PC-9 (cell line): ENCODE data around the gene DOC2A. TPM values are rescaled to one million over a fixed set of nuclear protein-coding genes. Genes with fewer than 3 reads are reported as not detected.

Experiments used
- BruUV-seq: library from RNA; stranded (reverse); fragments of 400-500 nt; replicated peaks from 2 replicates; lab custom pipeline; 2021; lab: Mats Ljungman, UMichigan
- CTCF ChIA-PET: fragments of 300-600 bp; sonication (Branson Sonifier 250); formaldehyde crosslinking; loops from one replicate; lab custom pipeline; 2022; ENCODE audit warnings: antibody characterized with exemption; lab: Charles Lee
- POLR2A ChIA-PET: fragments of 300-600 bp; sonication (Branson Sonifier 250); formaldehyde crosslinking; loops from one replicate; lab custom pipeline; 2022; ENCODE audit warnings: antibody characterized with exemption; ENCODE audit not compliant: unreplicated experiment; lab: Charles Lee
- DNase-seq, 2 experiments: peaks; one replicate each; pipeline versions ENCODE4 v3.0.0 to v3.0.0-alpha.2; 2015 to 2022; ENCODE audit warnings: mixed read lengths in 1 of 2
- H2AFZ ChIP-seq: fragments of 200-600 bp; sonication (generic); 2 replicates; pipeline ENCODE4 v1.8.1; 2017; ENCODE audit warnings: antibody characterized with exemption
- H3F3A ChIP-seq: fragments of 200-600 bp; sonication (generic); 2 replicates; pipeline ENCODE4 v1.8.1; 2017; ENCODE audit warnings: antibody characterized with exemption, mild to moderate bottlenecking, low read depth; ENCODE audit not compliant: insufficient read depth
- H3K27ac ChIP-seq: fragments of 200-600 bp; sonication (generic); 2 replicates; pipeline ENCODE4 v1.6.1; 2016; ENCODE audit warnings: mixed run types
- H3K27me3 ChIP-seq: fragments of 200-600 bp; sonication (generic); 2 replicates; pipeline ENCODE4 v1.6.1; 2016; ENCODE audit warnings: low read depth, mixed run types; ENCODE audit not compliant: insufficient read depth
- H3K36me3 ChIP-seq: fragments of 200-600 bp; sonication (generic); 2 replicates; pipeline ENCODE4 v1.6.1; 2016; ENCODE audit warnings: low read depth, mixed run types
- H3K4me1 ChIP-seq: fragments of 200-600 bp; sonication (generic); replicated peaks from 2 replicates; pipeline ENCODE4 v1.6.1; 2016; ENCODE audit warnings: mixed run types; ENCODE audit not compliant: insufficient read depth
- H3K4me2 ChIP-seq: fragments of 200-600 bp; sonication (generic); 2 replicates; pipeline ENCODE4 v1.6.1; 2017; ENCODE audit warnings: mixed run types
- H3K4me3 ChIP-seq: fragments of 200-600 bp; sonication (generic); 2 replicates; pipeline ENCODE4 v1.6.1; 2016; ENCODE audit warnings: mixed run types
- H3K79me2 ChIP-seq: fragments of 200-600 bp; sonication (generic); 2 replicates; pipeline ENCODE4 v1.6.1; 2017; ENCODE audit warnings: low read depth, mixed run types
- H3K9me2 ChIP-seq: fragments of 200-600 bp; sonication (generic); 2 replicates; pipeline ENCODE4 v1.8.1; 2017; ENCODE audit warnings: mild to moderate bottlenecking; ENCODE audit not compliant: insufficient read depth
- H3K9me3 ChIP-seq: fragments of 200-600 bp; sonication (generic); 2 replicates; pipeline ENCODE4 v1.8.1; 2016; ENCODE audit warnings: low read depth; ENCODE audit not compliant: insufficient read depth
- H4K20me1 ChIP-seq: fragments of 200-600 bp; sonication (generic); 2 replicates; pipeline ENCODE4 v1.8.1; 2017; ENCODE audit not compliant: insufficient read depth
- EZH2 ChIP-seq: fragments of 200-600 bp; sonication (generic); IDR thresholded peaks from 2 replicates; pipeline ENCODE4 v1.8.0; 2017; ENCODE audit warnings: antibody characterized with exemption, low read depth
- intact Hi-C: fragments of 100-400 bp; cut with micrococcal nuclease; formaldehyde crosslinking; loops from one replicate; pipeline ENCODE4 v1.10.0; 2022; ENCODE audit not compliant: unreplicated experiment
- total RNA-seq: library from RNA; stranded (reverse); gene quantifications from 2 replicates; pipeline ENCODE4 v1.2.3, GENCODE V29; 2021
- TF ChIP-seq, protein P1 (sequence below): fragments of 200-600 bp; sonication (generic); conservative IDR thresholded peaks from 2 replicates; pipeline ENCODE4 v1.6.1; 2017; ENCODE audit warnings: mixed run types, antibody characterized with exemption, mild to moderate bottlenecking, moderate library complexity

The DOC2A gene
- total RNA-seq, 1 experiment from 2014 or later, result 11.0 TPM

DNA sequence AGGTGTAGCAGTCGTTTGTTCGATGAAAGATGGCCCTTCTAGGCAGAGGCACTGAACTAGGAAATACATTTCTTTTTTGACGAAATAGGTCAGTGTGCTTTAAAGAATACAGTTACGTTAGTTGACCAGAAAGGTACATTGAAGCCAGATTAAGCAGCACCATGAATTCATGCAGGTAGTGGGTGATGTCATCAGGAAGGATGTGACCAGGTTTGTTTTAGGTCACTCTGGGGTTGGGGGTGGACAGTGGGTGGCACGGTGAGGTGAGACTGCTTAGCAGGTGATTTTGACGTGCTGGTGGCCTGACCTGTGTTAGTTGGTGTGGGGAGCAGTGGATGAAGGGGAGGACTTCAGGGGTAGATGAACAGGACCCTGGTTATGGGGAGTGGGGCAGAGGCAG lies 11.2 kb downstream of the DOC2A start:
- BruUV-seq, result no TSS peak
- no peak overlapping the region for H2AFZ ChIP-seq
- H3F3A ChIP-seq, result peaks cover 14% of the 10 kb centered on the region; the same call in 1 of the 2 replicates
- TF ChIP-seq, protein P1, sequence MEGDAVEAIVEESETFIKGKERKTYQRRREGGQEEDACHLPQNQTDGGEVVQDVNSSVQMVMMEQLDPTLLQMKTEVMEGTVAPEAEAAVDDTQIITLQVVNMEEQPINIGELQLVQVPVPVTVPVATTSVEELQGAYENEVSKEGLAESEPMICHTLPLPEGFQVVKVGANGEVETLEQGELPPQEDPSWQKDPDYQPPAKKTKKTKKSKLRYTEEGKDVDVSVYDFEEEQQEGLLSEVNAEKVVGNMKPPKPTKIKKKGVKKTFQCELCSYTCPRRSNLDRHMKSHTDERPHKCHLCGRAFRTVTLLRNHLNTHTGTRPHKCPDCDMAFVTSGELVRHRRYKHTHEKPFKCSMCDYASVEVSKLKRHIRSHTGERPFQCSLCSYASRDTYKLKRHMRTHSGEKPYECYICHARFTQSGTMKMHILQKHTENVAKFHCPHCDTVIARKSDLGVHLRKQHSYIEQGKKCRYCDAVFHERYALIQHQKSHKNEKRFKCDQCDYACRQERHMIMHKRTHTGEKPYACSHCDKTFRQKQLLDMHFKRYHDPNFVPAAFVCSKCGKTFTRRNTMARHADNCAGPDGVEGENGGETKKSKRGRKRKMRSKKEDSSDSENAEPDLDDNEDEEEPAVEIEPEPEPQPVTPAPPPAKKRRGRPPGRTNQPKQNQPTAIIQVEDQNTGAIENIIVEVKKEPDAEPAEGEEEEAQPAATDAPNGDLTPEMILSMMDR, result no peak
- TF ChIP-seq EZH2, result no peak
- H3K4me2 ChIP-seq, result no peak overlapping the region
- H4K20me1 ChIP-seq, result no peaks in the 10 kb centered on the region
- intact Hi-C loops, result loop anchor here (5.0 kb wide), 1 partner anchor 72 kb away; the partner anchor contains the start of gene KCTD13
- H3K27me3 ChIP-seq, result no peaks in the 10 kb centered on the region
- H3K4me3 ChIP-seq, result no peak overlapping the region
- H3K4me1 ChIP-seq, result peaks cover 11% of the 10 kb centered on the region
- no peaks in the 10 kb centered on the region for H3K36me3 ChIP-seq
- H3K27ac ChIP-seq, result no peak overlapping the region
- no peak for DNase-seq
- ChIA-PET POLR2A (no interaction called here), CTCF (interaction anchor here (0.7 kb wide), 1 partner anchor 74 kb away, joined by 14 read pairs; no protein-coding TSS in a partner anchor)
- peaks cover 11% of the 10 kb centered on the region for H3K79me2 ChIP-seq
- no peaks in the 10 kb centered on the region for H3K9me2 ChIP-seq
- H3K9me3 ChIP-seq, result no peaks in the 10 kb centered on the region

DNA sequence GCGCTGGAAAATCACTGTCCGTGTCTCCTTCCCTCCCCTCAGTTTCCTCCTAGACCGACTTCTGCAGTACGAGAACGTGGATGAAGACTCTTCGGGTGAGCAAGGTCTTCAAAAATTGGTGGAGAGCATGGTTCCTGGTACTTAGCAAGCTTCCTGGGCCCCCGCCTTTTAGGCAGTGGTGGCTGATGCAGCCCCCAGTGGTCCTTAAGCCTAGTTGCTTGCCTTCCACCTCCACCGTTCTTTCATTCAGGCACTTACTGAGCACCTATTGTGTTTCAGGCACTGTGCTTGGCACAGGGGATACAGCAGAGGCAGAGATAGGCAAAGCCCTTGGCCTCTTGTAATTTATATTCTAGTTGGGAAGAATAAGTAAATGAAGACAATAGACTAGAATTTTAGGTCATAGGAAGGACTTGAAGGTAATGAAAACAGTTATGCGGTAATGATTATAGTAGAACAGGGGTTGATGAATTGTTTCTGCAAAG lies 14.0 kb downstream of the DOC2A start:
- DNase-seq, result no peak
- no TSS peak for BruUV-seq
- peaks cover 35% of the 10 kb centered on the region for H3F3A ChIP-seq
- H3K4me2 ChIP-seq, result peak overlapping the region; percentile 78
- H3K79me2 ChIP-seq, result peaks cover 11% of the 10 kb centered on the region
- ChIA-PET POLR2A (no interaction called here), CTCF (no interaction called here)
- H3K4me3 ChIP-seq, result peak overlapping the region; percentile 72
- no peaks in the 10 kb centered on the region for H3K9me2 ChIP-seq
- H3K4me1 ChIP-seq, result peaks cover 25% of the 10 kb centered on the region
- H2AFZ ChIP-seq, result peak overlapping the region; percentile 99
- no peak overlapping the region for H3K27ac ChIP-seq
- no peak for TF ChIP-seq EZH2
- TF ChIP-seq, protein P1, result no peak
- H3K9me3 ChIP-seq, result no peaks in the 10 kb centered on the region
- no peaks in the 10 kb centered on the region for H3K27me3 ChIP-seq
- H4K20me1 ChIP-seq, result no peaks in the 10 kb centered on the region
- no peaks in the 10 kb centered on the region for H3K36me3 ChIP-seq
- intact Hi-C loops, result loop anchor here (1.0 to 5.0 kb wide), 3 partner anchors 70 to 134 kb away; partner anchors contain the start of genes ASPHD1, CDIPT and KCTD13

DNA sequence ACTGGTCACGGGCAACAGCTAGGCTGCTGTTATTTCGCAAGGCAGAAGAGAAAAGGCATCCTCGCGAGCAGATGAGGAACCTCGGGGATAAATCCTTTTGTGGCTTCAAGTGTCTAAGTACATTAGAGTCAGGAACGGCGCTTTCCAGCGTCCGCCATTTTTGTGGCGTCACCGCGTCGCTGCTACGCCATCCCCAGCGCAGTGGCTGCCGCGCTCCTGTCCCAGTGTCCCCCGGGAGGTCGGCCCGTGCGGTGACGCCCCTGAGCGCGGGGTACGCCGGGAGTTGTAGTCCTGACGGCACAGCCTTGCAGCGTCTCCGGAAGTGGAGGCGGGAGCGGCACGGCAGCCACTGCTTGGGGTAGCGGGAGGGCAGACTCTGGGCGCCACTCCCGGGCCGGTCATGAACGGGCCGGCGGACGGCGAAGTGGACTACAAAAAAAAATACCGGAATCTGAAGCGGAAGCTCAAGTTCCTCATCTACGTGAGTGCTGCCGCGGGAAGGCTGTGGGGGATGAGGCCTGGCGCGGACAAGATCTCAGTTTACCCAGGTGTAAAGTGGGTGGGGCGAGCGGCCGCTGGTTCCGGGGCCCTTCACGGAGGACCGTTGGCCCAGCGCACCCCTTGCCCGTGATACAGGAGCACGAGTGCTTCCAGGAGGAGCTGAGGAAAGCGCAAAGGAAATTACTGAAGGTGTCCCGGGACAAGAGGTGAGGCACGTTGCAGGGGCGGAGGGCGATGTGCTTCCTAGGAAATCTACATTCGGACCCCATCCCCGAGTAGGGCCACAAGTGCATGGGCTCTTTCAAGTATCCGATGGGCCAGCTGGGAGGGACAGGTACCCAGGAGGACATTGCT lies 14.7 kb downstream of the DOC2A start, which contains the start of gene INO80E:
Gene INO80E (plus strand): TSS at position 331 of the 855 bp plus-strand sequence. CDS start 70 bp downstream, at position 401.
- peak within 1 kb of the TSS; percentile 78 for H3K4me2 ChIP-seq
- no TSS peak for BruUV-seq
- POLR2A ChIA-PET, result interaction anchor here (0.6 to 0.7 kb wide), 2 partner anchors 20 to 23 kb away, joined by 3 to 5 read pairs; no protein-coding TSS in a partner anchor
- intact Hi-C loops, result loop anchor here (1.0 to 5.0 kb wide), 4 partner anchors 69 to 185 kb away; partner anchors contain the start of genes ASPHD1, CDIPT and KCTD13
- peak within 1 kb of the TSS; percentile 74 for H3K27ac ChIP-seq
- H3K27me3 ChIP-seq, result no peaks in the 10 kb centered on the region
- peak within 1 kb of the TSS; percentile 72 for H3K4me3 ChIP-seq
- H3K36me3 ChIP-seq, result no peaks in the 10 kb centered on the region
- H3K9me2 ChIP-seq, result no peaks in the 10 kb centered on the region
- H2AFZ ChIP-seq, result peak within 1 kb of the TSS; percentile 99
- peaks cover 36% of the 10 kb centered on the region for H3F3A ChIP-seq
- H3K79me2 ChIP-seq, result peaks cover 11% of the 10 kb centered on the region
- no peaks in the 10 kb centered on the region for H3K9me3 ChIP-seq
- TF ChIP-seq, protein P1, result no peak
- TF ChIP-seq EZH2, result no peak
- no peaks in the 10 kb centered on the region for H4K20me1 ChIP-seq
- H3K4me1 ChIP-seq, result peaks cover 25% of the 10 kb centered on the region
- CTCF ChIA-PET, result no interaction called here
- peak; percentile 91 to 100 for DNase-seq
